HG02840 (cell line): ENCODE data around the gene ZNF33A.
"Not testable (repeated sequence)": the region's sequence is repeated elsewhere in the genome, so short reads cannot be mapped to it uniquely, and the experiment has no call there.

Experiments used
- ATAC-seq: cut with Tn5 transposase; IDR thresholded peaks from one replicate; pipeline ENCODE4 v1.9.1; 2021; ENCODE audit warnings: mild to moderate bottlenecking, moderate library complexity, moderate number of reproducible peaks; ENCODE audit not compliant: unreplicated experiment, low FRiP score

Gene ZNF33A

GRCh38 chr10:38010119-38010903 lies at the start of gene ZNF33A:
TSS of gene ZNF33A (plus strand) at chr10:38010675. CDS start at chr10:38012342, 1,667 bp downstream.
- peak; percentile 86 for ATAC-seq

- no peak for ATAC-seq
Observed at GRCh38 chr10:37965006-37965405, 45.5 kb upstream of the ZNF33A start.

- no peak for ATAC-seq
Observed at GRCh38 chr10:37972396-37972795, 38.1 kb upstream of the ZNF33A start.

GRCh38 chr10:37975401-37975991 lies 35.0 kb upstream of the ZNF33A start:
- no peak for ATAC-seq

DNA sequence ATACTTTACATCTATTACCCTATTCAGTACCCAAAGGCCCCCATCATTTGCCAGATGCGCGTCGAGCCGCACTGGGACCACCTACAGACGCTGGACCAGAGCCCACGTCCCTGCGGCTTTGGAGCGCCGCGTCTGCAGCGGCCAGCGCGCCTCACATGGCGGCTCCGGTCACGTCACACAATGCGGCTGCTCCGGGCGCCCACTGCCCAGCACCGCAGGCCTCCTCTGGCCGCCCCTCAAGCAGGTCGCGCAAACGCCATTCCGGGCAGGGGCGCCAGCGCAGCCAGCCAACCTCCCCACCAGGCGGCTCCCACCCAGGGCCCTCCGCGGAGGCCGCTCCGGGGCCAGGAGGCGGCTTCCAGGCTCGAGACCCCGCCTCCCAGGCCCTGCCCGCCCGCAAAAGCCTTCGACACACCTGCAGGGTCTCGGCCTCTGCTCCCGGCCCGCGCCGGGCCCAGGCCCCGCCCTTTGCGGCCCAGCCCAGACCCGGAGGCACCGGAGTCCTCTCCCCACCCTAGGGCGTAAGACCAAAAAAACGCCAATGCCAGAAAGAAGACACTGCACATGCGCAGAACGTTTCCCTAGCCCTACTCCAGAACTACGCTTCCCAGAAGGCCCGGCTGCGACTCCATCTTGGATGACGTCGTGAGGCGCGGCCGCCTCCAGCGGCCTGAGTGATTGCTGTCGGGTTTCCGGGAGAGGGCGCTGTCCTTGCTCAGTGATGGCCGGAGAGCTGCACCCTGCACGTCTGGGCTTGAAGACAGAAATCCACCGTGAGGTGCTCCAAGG lies 34.2 kb upstream of the ZNF33A start, which contains the start of gene ZNF25:
Gene ZNF25, minus strand, starts transcription at position 557 of the 789 bp plus-strand sequence. CDS start 4,925 bp downstream, outside the sequence.
- peak; percentile 99 for ATAC-seq

DNA sequence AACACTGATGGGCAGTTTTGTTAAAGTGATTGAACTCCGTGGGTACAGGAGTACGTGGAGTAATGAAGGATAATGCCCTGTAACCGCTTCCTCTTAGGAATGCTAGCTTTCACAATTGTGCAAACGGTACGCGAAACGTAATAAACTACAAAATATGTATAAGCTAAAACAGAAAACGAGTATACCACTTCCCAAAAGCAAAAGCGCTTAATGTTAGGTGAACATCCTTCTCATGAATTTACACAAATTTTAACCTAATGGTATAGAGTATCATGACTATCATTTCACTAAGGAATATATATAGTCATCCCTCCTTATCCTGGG lies 33.6 kb upstream of the ZNF33A start:
- ATAC-seq = no peak

DNA sequence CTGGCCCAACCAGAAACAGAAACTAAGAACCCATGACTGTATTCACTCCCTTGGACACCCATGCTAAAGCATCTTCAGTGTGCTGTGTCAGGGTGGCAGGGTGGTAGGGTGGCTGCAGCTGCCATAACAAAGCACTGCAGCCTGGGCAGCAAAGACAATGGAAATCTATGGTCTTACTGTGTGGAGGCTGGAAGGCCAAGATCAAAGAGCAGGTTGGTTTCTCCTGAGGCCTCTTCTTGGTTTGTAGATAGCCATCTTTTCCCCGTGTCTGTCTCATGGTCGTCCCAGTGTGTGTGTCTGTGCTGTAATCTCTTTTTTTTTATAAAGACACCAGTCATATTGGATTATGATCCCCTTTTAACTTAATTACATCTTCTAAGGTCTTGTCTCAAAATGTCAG lies 18.8 kb upstream of the ZNF33A start:
- ATAC-seq = no peak

- ATAC-seq = no peak
Observed at GRCh38 chr10:37992083-37992482, 18.4 kb upstream of the ZNF33A start.

DNA sequence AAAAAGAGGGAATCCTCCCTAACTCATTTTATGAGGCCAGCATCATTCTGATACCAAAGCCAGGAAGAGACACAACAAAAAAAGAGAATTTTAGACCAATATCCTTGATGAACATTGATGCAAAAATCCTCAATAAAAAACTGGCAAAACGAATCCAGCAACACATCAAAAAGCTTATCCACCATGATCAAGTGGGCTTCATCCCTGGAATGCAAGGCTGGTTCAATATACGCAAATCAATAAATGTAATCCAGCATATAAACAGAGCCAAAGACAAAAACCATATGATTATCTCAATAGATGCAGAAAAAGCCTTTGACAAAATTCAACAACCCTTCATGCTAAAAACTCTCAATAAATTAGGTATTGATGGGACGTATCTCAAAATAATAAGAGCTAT lies 11.6 kb upstream of the ZNF33A start:
- ATAC-seq = not testable (repeated sequence)

DNA sequence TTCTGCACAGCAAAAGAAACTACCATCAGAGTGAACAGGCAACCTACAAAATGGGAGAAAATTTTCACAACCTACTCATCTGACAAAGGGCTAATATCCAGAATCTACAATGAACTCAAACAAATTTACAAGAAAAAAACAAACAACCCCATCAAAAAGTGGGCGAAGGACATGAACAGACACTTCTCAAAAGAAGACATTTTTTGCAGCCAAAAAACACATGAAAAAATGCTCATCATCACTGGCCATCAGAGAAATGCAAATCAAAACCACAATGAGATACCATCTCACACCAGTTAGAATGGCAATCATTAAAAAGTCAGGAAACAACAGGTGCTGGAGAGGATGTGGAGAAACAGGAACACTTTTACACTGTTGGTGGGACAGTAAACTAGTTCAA lies 10.0 kb upstream of the ZNF33A start:
- ATAC-seq = not testable (repeated sequence)

DNA sequence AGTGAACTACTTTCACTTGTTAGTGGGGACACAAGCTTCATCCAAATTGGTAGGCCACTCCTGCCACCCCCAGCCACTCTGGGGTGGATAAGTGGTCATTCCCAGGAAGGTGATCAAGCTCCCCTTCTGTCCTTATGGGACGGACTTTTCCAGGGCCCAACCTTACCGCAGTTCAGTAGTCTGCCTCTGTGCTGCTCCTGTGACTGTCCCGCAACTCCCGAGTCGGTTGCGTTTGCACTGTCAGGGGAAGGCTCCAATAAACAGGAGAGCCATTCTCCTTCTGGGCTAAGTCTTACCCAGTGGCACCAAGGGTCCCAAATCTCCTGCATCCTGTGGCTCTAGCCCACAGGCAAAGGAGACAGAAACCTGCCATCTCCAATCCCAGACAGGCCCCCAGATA lies 7.4 kb upstream of the ZNF33A start:
- ATAC-seq = no peak

DNA sequence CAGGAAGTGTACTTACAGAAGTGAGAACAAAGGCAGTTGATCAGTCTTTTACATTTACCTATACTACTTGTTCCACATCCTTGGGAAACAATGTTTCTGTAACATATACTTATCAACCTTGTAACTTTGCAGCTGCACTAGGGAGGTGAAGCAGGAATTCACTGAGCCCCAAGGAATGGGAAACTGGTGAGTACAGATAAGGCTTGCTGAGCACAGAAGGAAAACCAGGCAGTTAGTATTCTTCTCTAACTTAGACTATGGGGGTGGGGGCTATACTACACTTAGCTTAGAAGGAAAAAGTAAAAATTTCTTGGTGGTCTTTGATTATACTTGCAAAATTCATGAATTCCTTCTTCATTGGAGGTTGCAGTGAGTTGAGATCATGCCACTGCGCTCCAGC lies 6.9 kb upstream of the ZNF33A start:
- no peak for ATAC-seq

GRCh38 chr10:38007551-38007950 lies 2.9 kb upstream of the ZNF33A start:
- ATAC-seq = no peak

GRCh38 chr10:38007991-38008390 lies 2.5 kb upstream of the ZNF33A start:
- no peak for ATAC-seq

DNA sequence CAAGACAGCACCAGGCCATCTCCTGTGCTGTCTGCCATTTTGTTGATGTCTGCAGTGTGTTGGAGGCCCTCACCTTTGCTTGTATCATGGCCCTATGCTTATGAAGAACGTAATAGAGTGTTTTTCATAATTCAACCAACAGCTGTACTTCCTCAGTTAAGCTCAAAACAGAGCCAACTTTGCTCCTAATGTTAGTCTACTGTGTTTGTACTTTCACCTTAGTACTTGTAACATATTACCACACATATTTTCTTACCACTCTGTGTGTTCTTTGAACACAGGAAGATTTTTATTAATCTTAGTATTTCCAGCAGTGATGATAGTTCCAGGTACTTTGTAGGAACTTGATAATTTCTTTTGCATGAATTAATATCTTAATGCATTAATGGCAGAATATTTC lies 5.9 kb downstream of the ZNF33A start:
- no peak for ATAC-seq

DNA sequence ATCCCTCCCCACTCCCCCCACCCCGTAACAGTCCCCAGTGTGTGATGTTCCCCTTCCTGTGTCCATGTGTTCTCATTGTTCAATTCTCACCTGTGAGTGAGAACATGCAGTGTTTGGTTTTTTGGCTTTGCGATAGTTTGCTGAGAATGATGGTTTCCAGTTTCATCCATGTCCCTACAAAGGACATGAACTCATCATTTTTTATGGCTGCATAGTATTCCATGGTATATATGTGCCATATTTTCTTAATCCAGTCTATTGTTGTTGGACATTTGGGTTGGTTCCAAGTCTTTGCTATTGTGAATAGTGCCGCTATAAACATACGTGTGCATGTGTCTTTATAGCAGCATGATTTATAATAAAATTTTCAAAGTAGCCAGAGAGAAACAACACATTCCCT lies 8.6 kb downstream of the ZNF33A start:
- ATAC-seq = not testable (repeated sequence)

- no peak for ATAC-seq
Observed at GRCh38 chr10:38025283-38025682, 14.8 kb downstream of the ZNF33A start.

GRCh38 chr10:38027986-38028385 lies 17.5 kb downstream of the ZNF33A start:
- no peak for ATAC-seq

- ATAC-seq = no peak
Observed at GRCh38 chr10:38032886-38033285, 22.4 kb downstream of the ZNF33A start.

DNA sequence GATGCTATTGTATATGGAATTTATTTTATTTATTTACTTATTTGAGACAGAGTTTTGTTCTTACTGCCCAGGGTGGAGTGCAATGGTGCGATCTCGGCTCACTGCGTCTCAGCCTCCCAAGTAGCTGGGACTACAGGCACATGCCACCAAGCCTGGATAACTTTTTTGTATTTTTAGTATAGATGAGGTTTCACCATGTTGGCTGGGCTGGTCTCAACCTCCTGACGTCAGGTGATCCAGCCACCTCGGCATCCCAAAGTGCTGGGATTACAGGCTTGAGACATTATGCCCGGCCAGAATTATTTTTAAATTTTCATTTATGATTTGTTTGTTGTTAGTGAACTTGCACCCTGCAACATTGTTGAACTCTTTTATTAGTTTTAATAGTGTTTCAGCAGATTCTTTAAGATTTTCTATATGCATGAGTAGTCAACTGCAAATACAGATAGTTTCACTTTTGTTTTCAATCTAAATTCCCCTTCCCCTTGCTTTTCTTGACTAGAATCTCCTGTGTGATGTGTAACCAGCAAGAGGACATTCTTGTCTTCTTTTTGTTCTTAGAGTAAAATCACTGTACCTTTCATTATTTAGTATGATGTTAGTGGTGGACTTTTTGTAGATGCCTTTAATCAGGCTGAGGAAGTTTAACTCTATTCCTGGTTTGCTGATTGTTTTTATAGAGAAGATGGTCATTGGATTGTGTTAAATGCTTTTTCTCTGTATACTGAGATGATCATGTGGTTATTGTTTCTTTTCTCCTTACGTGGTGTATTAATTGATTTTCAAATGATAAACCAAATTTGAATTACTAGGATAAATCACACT lies 27.8 kb downstream of the ZNF33A start:
- ATAC-seq = peak; percentile 90

DNA sequence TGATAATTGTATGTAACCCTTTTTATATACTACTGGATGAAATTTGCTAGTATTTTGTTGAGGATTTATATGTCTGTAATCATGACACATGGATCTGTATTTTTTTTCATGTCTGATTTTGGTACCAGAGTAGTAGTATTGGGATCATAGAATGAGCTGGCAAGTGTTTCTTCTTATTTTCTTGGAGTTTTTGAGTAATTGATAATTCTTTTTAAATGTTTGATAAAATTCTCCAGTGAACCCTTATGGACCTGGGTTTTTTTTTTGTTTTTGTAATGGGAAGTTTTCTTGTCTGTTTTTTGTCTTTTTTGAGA lies 28.4 kb downstream of the ZNF33A start:
- no peak for ATAC-seq
